Measurements from ENCODE around the gene TMEM106C. TPM values are rescaled to one million over a fixed set of nuclear protein-coding genes. Genes with fewer than 3 reads are reported as not detected.

The TMEM106C gene
- total and polyA plus RNA-seq, 4 donors, result 16.2 to 57.8 (median 25.2) TPM

DNA sequence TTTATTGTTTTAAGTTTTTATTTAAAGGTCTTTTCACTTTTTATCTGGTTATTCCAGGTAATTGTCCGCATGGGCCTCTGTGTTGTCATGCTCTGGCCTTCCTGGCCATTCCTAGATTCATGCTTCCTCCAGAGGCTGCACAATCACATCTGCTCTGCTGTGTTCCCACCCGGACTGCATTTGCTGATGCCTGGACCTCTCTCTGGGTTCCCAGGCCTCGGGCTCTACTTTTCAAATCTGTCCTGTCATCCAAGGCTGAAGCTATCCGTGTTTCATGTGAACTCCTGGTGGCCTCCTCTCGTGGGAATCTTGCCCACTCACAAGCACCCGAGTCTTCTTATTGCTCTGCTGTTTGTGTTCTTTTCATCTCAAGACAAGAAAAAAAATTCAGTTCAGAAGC is 42.5 kb upstream of the TMEM106C start:
- WGBS, result 88% methylated on average over 6 of the region's 6 CpGs

GRCh38 chr12:47921907-47922306 is 41.5 kb upstream of the TMEM106C start:
- no peak for TF ChIP-seq NR2F2 (IDR thresholded peaks at IDR 0.05)
- TF ChIP-seq MAX (IDR thresholded peaks at IDR 0.05), result no peak
- TF ChIP-seq TAF1 (conservative IDR thresholded peaks at IDR 0.05), result no peak
- TF ChIP-seq HNF4A (conservative IDR thresholded peaks at IDR 0.05), result no peak
- no peak for TF ChIP-seq GABPA (IDR thresholded peaks at IDR 0.05 in 1 of 2, conservative IDR thresholded peaks at IDR 0.05 in 1 of 2)
- no peak for TF ChIP-seq YY1 (IDR thresholded peaks at IDR 0.05)
- no peak for TF ChIP-seq FOXA1 (IDR thresholded peaks at IDR 0.05)
- TF ChIP-seq, protein P1, sequence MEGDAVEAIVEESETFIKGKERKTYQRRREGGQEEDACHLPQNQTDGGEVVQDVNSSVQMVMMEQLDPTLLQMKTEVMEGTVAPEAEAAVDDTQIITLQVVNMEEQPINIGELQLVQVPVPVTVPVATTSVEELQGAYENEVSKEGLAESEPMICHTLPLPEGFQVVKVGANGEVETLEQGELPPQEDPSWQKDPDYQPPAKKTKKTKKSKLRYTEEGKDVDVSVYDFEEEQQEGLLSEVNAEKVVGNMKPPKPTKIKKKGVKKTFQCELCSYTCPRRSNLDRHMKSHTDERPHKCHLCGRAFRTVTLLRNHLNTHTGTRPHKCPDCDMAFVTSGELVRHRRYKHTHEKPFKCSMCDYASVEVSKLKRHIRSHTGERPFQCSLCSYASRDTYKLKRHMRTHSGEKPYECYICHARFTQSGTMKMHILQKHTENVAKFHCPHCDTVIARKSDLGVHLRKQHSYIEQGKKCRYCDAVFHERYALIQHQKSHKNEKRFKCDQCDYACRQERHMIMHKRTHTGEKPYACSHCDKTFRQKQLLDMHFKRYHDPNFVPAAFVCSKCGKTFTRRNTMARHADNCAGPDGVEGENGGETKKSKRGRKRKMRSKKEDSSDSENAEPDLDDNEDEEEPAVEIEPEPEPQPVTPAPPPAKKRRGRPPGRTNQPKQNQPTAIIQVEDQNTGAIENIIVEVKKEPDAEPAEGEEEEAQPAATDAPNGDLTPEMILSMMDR (IDR thresholded peaks at IDR 0.05; ENCODE audit: low read depth, low read length, missing input control), result no peak
- TF ChIP-seq, protein P2, sequence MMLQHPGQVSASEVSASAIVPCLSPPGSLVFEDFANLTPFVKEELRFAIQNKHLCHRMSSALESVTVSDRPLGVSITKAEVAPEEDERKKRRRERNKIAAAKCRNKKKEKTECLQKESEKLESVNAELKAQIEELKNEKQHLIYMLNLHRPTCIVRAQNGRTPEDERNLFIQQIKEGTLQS (IDR thresholded peaks at IDR 0.05), result no peak
- TF ChIP-seq, protein P3, sequence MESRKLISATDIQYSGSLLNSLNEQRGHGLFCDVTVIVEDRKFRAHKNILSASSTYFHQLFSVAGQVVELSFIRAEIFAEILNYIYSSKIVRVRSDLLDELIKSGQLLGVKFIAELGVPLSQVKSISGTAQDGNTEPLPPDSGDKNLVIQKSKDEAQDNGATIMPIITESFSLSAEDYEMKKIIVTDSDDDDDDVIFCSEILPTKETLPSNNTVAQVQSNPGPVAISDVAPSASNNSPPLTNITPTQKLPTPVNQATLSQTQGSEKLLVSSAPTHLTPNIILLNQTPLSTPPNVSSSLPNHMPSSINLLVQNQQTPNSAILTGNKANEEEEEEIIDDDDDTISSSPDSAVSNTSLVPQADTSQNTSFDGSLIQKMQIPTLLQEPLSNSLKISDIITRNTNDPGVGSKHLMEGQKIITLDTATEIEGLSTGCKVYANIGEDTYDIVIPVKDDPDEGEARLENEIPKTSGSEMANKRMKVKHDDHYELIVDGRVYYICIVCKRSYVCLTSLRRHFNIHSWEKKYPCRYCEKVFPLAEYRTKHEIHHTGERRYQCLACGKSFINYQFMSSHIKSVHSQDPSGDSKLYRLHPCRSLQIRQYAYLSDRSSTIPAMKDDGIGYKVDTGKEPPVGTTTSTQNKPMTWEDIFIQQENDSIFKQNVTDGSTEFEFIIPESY (IDR thresholded peaks at IDR 0.05), result no peak
- no peak for TF ChIP-seq SP1 (IDR thresholded peaks at IDR 0.05)
- TF ChIP-seq, protein P4, sequence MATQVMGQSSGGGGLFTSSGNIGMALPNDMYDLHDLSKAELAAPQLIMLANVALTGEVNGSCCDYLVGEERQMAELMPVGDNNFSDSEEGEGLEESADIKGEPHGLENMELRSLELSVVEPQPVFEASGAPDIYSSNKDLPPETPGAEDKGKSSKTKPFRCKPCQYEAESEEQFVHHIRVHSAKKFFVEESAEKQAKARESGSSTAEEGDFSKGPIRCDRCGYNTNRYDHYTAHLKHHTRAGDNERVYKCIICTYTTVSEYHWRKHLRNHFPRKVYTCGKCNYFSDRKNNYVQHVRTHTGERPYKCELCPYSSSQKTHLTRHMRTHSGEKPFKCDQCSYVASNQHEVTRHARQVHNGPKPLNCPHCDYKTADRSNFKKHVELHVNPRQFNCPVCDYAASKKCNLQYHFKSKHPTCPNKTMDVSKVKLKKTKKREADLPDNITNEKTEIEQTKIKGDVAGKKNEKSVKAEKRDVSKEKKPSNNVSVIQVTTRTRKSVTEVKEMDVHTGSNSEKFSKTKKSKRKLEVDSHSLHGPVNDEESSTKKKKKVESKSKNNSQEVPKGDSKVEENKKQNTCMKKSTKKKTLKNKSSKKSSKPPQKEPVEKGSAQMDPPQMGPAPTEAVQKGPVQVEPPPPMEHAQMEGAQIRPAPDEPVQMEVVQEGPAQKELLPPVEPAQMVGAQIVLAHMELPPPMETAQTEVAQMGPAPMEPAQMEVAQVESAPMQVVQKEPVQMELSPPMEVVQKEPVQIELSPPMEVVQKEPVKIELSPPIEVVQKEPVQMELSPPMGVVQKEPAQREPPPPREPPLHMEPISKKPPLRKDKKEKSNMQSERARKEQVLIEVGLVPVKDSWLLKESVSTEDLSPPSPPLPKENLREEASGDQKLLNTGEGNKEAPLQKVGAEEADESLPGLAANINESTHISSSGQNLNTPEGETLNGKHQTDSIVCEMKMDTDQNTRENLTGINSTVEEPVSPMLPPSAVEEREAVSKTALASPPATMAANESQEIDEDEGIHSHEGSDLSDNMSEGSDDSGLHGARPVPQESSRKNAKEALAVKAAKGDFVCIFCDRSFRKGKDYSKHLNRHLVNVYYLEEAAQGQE (IDR thresholded peaks at IDR 0.05), result no peak
- no peak for TF ChIP-seq JUND (IDR thresholded peaks at IDR 0.05)
- no peak for TF ChIP-seq HNF4G (IDR thresholded peaks at IDR 0.05)
- TF ChIP-seq RAD21 (IDR thresholded peaks at IDR 0.05), result no peak
- TF ChIP-seq RXRA (IDR thresholded peaks at IDR 0.05), result no peak
- no peak overlapping the region for H3K9ac ChIP-seq (ENCODE audit: low read depth in 1 of 2, low read length in 2 of 2)
- 81% methylated on average over 1 of the region's 1 CpG for WGBS
- no peaks in the 10 kb centered on the region for H3K4me1 ChIP-seq (ENCODE audit: control insufficient read depth in 4 of 4, insufficient read depth in 4 of 4, low read length in 3 of 4)
- H3K27ac ChIP-seq (ENCODE audit: low read depth in 1 of 2, low read length in 2 of 2), result no peak overlapping the region
- H3K36me3 ChIP-seq (ENCODE audit: control insufficient read depth in 4 of 4, insufficient read depth in 3 of 4, low read depth in 1 of 4, low read length in 3 of 4), result no peaks in the 10 kb centered on the region
- H3K9me3 ChIP-seq (ENCODE audit: control insufficient read depth in 4 of 4, low read length in 3 of 4), result no peaks in the 10 kb centered on the region
- no peak for DNase-seq (ENCODE audit: low spot score)
- no peaks in the 10 kb centered on the region for H3K27me3 ChIP-seq (ENCODE audit: control insufficient read depth in 4 of 4, insufficient read depth in 4 of 4, low read length in 3 of 4)
- H3K4me3 ChIP-seq (ENCODE audit: low read depth in 1 of 3, low read length in 3 of 3), result no peak overlapping the region

More for the DNA sequence above, 42.5 kb upstream of the TMEM106C start:
- no peak overlapping the region for H3K27ac ChIP-seq (ENCODE audit: low read depth in 1 of 2, low read length in 2 of 2)
- no peaks in the 10 kb centered on the region for H3K4me1 ChIP-seq (ENCODE audit: control insufficient read depth in 4 of 4, insufficient read depth in 4 of 4, low read length in 3 of 4)
- no peak overlapping the region for H3K9ac ChIP-seq (ENCODE audit: low read depth in 1 of 2, low read length in 2 of 2)
- TF ChIP-seq FOXA1 (IDR thresholded peaks at IDR 0.05), result no peak
- no peak for TF ChIP-seq GABPA (IDR thresholded peaks at IDR 0.05 in 1 of 2, conservative IDR thresholded peaks at IDR 0.05 in 1 of 2)
- no peak for TF ChIP-seq JUND (IDR thresholded peaks at IDR 0.05)
- no peak for TF ChIP-seq FOXA2 (IDR thresholded peaks at IDR 0.05)
- no peak for TF ChIP-seq NR2F2 (IDR thresholded peaks at IDR 0.05)
- TF ChIP-seq HNF4G (IDR thresholded peaks at IDR 0.05), result no peak
- TF ChIP-seq RAD21 (IDR thresholded peaks at IDR 0.05), result no peak
- no peak for TF ChIP-seq HNF4A (conservative IDR thresholded peaks at IDR 0.05)
- no peak for TF ChIP-seq SP1 (IDR thresholded peaks at IDR 0.05)
- no peak for TF ChIP-seq RXRA (IDR thresholded peaks at IDR 0.05)
- no peak for TF ChIP-seq EGR1 (IDR thresholded peaks at IDR 0.05; ENCODE audit: low read depth in 2 of 2)
- TF ChIP-seq, protein P1 (IDR thresholded peaks at IDR 0.05; ENCODE audit: low read depth, low read length, missing input control), result no peak
- H3K9me3 ChIP-seq (ENCODE audit: control insufficient read depth in 4 of 4, low read length in 3 of 4), result no peaks in the 10 kb centered on the region
- DNase-seq (ENCODE audit: low spot score), result no peak
- H3K4me3 ChIP-seq (ENCODE audit: low read depth in 1 of 3, low read length in 3 of 3), result no peak overlapping the region
- H3K27me3 ChIP-seq (ENCODE audit: control insufficient read depth in 4 of 4, insufficient read depth in 4 of 4, low read length in 3 of 4), result no peaks in the 10 kb centered on the region
- H3K36me3 ChIP-seq (ENCODE audit: control insufficient read depth in 4 of 4, insufficient read depth in 3 of 4, low read depth in 1 of 4, low read length in 3 of 4), result no peaks in the 10 kb centered on the region

All from liver (tissue), 9 donors.